ENCODE data around the gene RMND5B.
A peak's percentile ranks its signal among the peaks of the same experiment; 100 is the strongest.
"Not testable (repeated sequence)": the region's sequence is repeated elsewhere in the genome, so short reads cannot be mapped to it uniquely, and the experiment has no call there.

Gene RMND5B

DNA sequence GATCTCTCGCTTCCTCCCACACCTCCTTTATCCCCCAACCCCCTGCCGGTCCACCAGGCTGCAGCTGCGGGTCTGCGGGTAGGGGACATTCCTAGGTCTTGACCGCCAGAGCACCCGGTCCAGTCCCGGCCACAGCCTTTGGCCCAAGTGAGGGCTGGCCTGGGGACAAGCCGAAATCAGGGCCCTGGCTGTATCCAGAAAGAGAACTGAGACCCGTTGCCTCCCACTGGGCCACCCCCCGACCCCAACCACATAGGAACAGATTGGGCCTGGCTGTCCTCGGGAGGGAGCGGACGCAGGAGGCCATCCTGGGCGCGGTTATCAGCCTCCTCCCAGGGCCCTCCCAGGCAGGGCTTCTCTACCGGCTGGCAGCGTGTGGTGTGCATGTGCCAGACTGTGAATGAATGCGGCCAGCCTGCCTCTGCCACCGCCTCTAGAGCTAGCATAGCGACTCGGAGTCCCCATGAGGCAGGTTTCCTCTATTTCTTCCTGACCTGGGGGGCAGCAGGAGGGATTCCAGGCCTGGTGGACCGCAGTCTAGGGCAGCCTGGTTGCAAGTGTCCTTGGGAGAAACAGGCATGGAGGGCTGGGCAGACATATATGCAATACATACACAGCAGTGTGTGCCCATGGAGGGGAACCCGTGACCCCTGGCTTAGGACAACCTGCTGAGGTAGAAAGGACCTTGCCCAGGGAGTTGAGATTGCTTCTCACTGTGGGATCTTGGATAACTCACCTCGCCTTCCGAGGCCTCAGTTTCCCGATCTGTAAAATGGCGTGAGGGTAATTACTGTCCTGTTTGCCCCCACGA, 16.3 kb upstream of the RMND5B start:
- no peak for DNase-seq

DNA sequence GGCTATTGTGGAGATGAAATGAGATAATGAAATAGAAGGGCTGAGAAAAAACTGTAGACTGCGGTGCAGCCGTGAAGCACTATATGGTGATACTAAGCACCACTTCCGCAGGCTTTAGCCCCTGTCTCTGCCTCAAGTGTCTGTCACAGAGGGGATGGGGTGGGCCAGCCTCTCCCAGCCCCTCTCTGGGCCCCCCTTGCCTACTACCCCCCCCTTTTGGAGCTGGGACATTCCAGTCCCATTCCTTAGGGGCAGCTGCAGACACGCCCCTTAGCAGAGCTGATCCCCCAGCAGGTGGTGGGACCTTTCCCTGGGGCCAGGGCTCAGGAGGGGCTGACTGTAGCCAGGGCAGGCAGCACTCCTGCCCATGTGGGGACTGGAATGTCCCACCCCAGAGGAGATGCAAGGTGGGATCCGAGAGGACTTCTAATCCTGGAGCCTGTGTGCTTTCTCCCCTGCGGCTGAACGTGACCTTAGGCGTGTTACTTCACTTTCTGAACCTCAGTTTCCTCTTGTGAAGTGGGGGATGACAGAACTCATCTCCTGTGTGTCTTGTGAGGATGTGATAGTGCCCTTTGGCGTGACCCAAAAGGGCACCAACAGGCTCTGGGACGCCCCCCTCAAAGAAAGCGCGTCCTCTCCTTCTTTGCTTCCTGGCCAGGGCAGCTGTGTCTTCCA, 15.5 kb upstream of the RMND5B start:
- no peak for DNase-seq

DNA sequence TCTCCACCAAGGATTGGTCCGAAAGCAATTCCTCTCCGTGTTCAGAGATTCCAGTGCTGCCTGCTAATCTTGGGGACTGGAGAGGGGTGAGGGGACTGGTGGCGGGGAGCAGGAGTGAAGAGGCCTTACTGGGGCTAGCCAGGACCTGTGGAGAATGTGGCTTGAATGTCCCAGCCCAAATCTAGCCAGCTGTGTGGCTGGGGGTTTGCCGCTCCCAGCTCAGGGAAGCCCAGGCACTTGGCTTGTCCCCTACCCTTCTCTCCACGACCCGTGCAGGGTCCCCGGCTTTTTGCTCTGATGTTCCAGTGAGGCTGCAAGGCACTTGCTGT, 15.0 kb upstream of the RMND5B start:
- DNase-seq: no peak

- no peak for DNase-seq
Observed at GRCh38 chr5:178116143-178116885, 14.5 kb upstream of the RMND5B start.

DNA sequence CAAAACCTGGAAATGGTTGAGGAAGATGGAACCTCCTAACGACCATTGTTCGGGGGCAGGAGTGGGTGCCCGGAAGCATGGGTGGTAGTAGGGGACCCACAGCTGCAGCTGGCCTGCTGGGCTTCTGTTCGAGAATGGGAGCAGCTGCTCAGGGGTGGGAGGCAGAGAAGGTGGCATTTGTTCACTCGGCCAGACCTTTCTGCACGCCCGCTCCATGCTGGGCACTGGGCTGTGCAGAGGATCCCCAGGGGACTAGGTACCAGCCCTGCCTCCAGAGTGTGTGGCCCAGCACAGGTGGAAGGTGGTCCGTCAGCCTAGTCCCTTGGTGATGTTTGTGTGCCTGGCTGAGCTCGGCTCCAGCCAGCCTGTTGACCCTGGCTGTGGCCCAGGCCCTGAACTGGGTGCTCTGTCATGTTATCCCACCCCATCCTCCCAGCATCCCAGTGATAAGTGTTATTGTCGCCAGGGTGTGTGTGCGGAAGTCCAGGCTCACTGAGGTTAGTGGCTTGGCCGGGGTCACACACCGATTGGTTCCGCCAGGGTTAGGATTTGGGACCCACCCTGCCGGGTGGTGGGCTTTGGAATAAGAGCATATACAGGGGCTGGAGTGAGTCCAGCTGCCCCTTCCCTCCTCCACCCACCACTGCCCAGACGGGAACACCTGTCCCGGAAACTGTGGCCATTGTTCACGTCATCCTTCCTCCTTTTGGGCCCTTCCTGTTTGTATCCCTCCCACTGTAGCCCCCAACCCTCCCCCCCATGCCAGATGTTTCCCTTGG, 12.7 kb upstream of the RMND5B start:
- no peak for DNase-seq

- DNase-seq: no peak
Observed at GRCh38 chr5:178119915-178120606, 10.8 kb upstream of the RMND5B start.

GRCh38 chr5:178120607-178121357, 10.0 kb upstream of the RMND5B start:
- peak; percentile 88 for DNase-seq

GRCh38 chr5:178121391-178122276, 9.2 kb upstream of the RMND5B start:
- no peak for DNase-seq

GRCh38 chr5:178122346-178122745, 8.5 kb upstream of the RMND5B start:
- no peak for DNase-seq

- DNase-seq: no peak
Observed at GRCh38 chr5:178123094-178123965, 7.5 kb upstream of the RMND5B start.

- no peak for DNase-seq
Observed at GRCh38 chr5:178123966-178124925, 6.6 kb upstream of the RMND5B start.

- DNase-seq: no peak
Observed at GRCh38 chr5:178125253-178125906, 5.4 kb upstream of the RMND5B start.

- DNase-seq: no peak
Observed at GRCh38 chr5:178126556-178126955, 4.3 kb upstream of the RMND5B start.

DNA sequence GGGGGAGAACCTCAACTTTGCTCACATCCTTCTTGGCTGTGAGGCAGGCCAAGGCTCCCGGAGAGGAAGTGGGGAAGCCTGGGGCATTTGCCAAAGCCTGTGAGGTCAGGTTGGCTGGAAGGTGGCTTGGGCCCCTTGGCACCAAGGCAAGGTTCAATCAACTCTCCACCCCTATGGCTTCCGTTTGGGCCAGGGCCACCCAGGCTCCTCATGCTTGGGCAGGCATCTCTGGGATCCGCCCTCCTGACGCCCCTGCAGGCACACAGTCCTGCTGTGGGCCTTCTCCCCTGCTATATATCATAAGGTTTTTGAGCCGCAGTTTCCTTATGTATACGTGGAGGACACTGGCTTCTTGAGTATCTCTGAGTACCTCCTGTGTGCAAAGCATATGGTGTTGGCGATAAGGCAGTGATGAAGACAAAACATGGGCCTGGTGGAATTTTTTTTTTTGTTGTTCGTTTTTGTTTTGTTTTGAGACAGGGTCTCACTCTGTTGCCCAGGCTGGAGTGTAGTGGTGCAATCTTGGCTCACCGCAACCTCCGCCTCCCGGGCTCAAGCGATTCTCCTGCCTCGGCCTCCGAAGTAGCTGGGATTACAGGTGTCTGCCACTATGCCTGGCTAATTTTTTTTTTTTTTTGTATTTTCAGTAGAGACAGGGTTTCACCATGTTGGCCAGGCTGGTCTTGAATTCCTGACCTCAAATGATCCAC, 3.4 kb upstream of the RMND5B start:
- DNase-seq: not testable (repeated sequence)

DNA sequence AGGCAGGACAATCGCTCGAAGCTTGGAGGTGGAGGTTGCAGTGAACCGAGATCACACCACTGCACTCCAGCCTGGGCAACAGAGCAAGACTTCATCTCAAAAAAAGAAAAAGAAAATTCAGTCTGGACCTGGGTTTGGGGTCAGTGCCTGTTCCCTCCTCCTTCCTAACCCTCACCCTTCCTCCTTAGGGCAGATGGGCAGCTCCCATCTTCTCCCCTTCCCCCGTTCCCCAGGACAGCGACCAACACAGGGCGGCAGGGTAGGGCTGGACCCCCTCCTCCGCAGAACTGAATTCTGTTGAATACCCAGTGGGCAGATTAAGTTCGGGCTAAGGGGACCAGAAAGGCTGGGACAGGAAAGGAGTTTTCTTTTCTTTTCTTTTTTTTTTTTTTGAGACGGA, 1.5 kb upstream of the RMND5B start:
- no peak for DNase-seq

DNA sequence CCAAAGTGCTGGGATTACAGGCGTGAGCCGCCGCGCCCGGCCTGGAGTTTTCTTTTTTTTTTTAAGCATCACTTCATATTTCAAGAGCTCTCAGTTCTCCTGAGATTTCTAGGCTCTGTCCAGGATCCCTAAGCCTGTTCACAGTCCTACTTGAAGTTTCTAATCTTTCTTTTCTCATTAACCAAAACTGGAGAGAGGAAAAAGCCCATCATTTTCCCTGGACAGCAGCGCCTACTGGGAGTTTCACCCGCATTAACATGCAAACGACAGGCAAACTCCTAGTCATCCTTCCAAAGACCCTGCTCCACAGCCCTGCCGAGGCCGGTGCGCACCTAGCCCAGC, 609 bp upstream of the RMND5B start:
- DNase-seq: not testable (repeated sequence)

DNA sequence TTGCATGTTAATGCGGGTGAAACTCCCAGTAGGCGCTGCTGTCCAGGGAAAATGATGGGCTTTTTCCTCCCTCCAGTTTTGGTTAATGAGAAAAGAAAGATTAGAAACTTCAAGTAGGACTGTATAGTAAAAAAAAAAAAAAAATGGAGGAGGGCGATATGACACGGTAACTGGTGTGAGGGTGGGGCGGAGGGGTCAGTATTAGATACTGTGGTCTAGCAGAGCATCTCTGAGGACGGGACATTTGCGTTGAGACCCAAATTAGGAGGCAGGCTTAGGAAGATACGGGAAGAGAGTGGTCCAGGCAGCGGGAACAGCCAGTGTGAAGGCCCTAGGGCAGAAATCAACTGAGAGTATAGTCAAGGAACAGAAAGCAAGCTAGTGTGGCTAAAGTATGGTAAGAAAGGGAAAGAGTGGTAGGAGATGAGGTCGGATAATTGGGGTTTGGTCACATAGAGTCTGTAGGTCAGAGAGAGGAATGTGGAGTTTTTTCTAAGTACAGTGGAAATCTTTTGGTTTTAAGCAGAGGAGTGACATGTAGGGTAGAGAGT, 707 bp downstream of the RMND5B start:
- DNase-seq: no peak
